Caco-2 (cell line): ENCODE measurements around the gene CALR. TPM values are rescaled to one million over a fixed set of nuclear protein-coding genes. Genes with fewer than 3 reads are reported as not detected.
"Not testable (repeated sequence)": the region's sequence is repeated elsewhere in the genome, so short reads cannot be mapped to it uniquely, and the experiment has no call there.

Experiments used
- BruUV-seq: library from RNA; stranded (reverse); fragments of 400-500 nt; replicated peaks from 2 replicates; lab custom pipeline; 2021; lab: Mats Ljungman, UMichigan
- CTCF ChIA-PET: fragments of 300-600 bp; sonication (Branson Sonifier 250); formaldehyde crosslinking; loops from one replicate; lab custom pipeline; 2022; ENCODE audit warnings: antibody characterized with exemption; lab: Charles Lee
- POLR2A ChIA-PET: fragments of 300-600 bp; sonication (Branson Sonifier 250); formaldehyde crosslinking; loops from one replicate; lab custom pipeline; 2022; ENCODE audit warnings: antibody characterized with exemption; lab: Charles Lee
- DNase-seq, 2 experiments: peaks; one replicate each; pipeline versions ENCODE4 v3.0.0 to v3.0.0-alpha.2; 2020 to 2022
- H3K27me3 ChIP-seq: replicated peaks from 2 replicates; pipeline ENCODE4 v1.6.0; 2011; ENCODE audit warnings: low read length; ENCODE audit not compliant: control insufficient read depth, insufficient read depth
- H3K36me3 ChIP-seq: 2 replicates; pipeline ENCODE4 v1.5.1; 2011; ENCODE audit warnings: low read length; ENCODE audit not compliant: control insufficient read depth, insufficient read depth
- H3K4me1 ChIP-seq: fragments of 250-450 bp; sonication (Bioruptor Pico); 2 replicates; pipeline ENCODE4 v1.5.1; 2020; ENCODE audit warnings: mild to moderate bottlenecking
- H3K4me3 ChIP-seq: 2 replicates; pipeline ENCODE4 v1.5.1; 2011; ENCODE audit warnings: low read depth, mild to moderate bottlenecking, control low read depth, low read length
- H3K9me3 ChIP-seq: fragments of 250-450 bp; sonication (Bioruptor Pico); 2 replicates; pipeline ENCODE4 v1.5.1; 2020; ENCODE audit warnings: mild to moderate bottlenecking, moderate library complexity
- H3K27ac Mint-ChIP-seq: one replicate; pipeline ENCODE4 v1.8.0; 2022; ENCODE audit warnings: mixed read lengths; ENCODE audit not compliant: unreplicated experiment
- H3K27me3 Mint-ChIP-seq: one replicate; pipeline ENCODE4 v1.8.0; 2022; ENCODE audit warnings: mixed read lengths; ENCODE audit not compliant: insufficient read depth, unreplicated experiment
- H3K36me3 Mint-ChIP-seq: one replicate; pipeline ENCODE4 v1.8.0; 2022; ENCODE audit warnings: mild to moderate bottlenecking, mixed read lengths; ENCODE audit not compliant: insufficient read depth, unreplicated experiment
- H3K4me1 Mint-ChIP-seq: one replicate; pipeline ENCODE4 v1.8.0; 2022; ENCODE audit warnings: low read depth, mixed read lengths; ENCODE audit not compliant: unreplicated experiment
- H3K4me3 Mint-ChIP-seq: one replicate; pipeline ENCODE4 v1.8.0; 2022; ENCODE audit warnings: mild to moderate bottlenecking, moderate library complexity, mixed read lengths; ENCODE audit not compliant: unreplicated experiment
- H3K9me3 Mint-ChIP-seq: one replicate; pipeline ENCODE4 v1.8.0; 2022; ENCODE audit warnings: mixed read lengths; ENCODE audit not compliant: unreplicated experiment
- intact Hi-C: fragments of 100-400 bp; cut with micrococcal nuclease; formaldehyde crosslinking; loops from one replicate; pipeline ENCODE4 v1.10.0; 2022; ENCODE audit not compliant: unreplicated experiment
- total RNA-seq: library from RNA; stranded (reverse); gene quantifications from 2 replicates; pipeline ENCODE4 v1.2.3, GENCODE V29; 2022
- TF ChIP-seq, protein P1 (sequence below), 2 experiments: fragments of 200-600 bp in 1 of 2; IDR thresholded peaks; 1 replicate in 1 of 2; 2 replicates in 1 of 2; pipeline versions ENCODE4 v1.5.1 to v1.8.0; 2011 to 2022; ENCODE audit warnings: antibody characterized with exemption in 1 of 2, control low read depth in 1 of 2, inconsistent platforms in 1 of 2, low read depth in 1 of 2, low read length in 1 of 2, mild to moderate bottlenecking in 1 of 2, moderate library complexity in 1 of 2; ENCODE audit not compliant: insufficient read depth in 1 of 2, severe bottlenecking in 1 of 2, unreplicated experiment in 1 of 2

CALR gene
- total RNA-seq, 1 experiment from 2014 or later = 707 TPM

DNA sequence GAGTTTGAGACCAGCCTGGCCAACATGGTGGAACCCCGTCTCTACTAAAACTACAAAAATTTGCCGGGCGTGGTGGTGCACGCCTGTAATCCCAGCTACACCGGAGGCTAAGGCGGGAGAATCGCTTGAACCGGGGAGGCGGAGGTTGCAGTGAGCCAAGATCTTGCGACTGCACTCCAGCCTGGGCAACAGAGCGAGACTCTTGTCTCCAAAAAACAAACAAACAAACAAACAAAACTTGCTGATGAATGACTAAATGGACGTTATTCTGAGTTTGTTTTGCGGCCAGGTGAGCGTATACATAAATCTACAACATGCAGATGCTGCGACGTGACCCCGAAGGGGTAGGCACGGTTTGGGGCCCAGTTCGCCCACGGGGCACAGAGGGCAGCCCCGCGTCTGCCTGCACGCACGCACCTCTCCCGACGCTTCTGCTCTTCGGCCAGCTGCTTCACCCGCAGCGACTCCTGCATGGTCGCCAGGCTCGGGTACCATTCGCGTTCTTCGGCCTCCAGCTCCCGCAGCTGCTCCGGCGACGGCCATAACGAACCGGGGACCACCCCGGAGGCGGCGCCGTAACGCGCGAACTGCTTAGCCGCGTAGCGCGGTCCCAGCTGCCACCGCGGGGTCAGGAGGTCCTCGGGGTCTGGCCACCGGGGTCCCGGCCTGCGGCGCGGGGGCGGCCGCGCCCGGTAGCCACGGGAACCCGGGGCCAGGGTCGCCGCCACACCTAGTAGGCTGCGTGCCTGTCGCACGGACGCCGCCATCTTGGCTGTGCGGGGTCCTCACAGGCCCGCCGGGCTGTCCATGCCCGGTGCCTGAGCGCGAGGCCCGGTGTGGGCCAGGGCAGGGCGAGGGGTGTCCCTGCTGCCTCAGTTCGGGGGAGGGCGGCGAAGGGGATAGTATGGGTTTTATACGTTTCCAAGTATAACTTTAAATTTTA lies 18.3 kb downstream of the CALR start, which contains the start of gene GADD45GIP1:
Gene GADD45GIP1, minus strand, starts transcription at position 778 of the 943 bp plus-strand sequence. Its CDS starts 11 bp downstream, at position 767.
- peaks cover 9% of the 10 kb centered on the region; the same call in 1 of the 2 replicates for H3K4me1 ChIP-seq
- intact Hi-C loops = no loop called here
- H3K9me3 ChIP-seq = no peaks in the 10 kb centered on the region
- H3K27me3 Mint-ChIP-seq = no peaks in the 10 kb centered on the region
- ChIA-PET CTCF (interaction anchor here (0.6 to 2.2 kb wide), 2 partner anchors 9 to 135 kb away, joined by 7 to 8 read pairs; no protein-coding TSS in a partner anchor), POLR2A (interaction anchor here (0.6 kb wide), 1 partner anchor 23 kb away, joined by 4 read pairs; the partner anchor contains the start of gene FARSA)
- TF ChIP-seq, protein P1, sequence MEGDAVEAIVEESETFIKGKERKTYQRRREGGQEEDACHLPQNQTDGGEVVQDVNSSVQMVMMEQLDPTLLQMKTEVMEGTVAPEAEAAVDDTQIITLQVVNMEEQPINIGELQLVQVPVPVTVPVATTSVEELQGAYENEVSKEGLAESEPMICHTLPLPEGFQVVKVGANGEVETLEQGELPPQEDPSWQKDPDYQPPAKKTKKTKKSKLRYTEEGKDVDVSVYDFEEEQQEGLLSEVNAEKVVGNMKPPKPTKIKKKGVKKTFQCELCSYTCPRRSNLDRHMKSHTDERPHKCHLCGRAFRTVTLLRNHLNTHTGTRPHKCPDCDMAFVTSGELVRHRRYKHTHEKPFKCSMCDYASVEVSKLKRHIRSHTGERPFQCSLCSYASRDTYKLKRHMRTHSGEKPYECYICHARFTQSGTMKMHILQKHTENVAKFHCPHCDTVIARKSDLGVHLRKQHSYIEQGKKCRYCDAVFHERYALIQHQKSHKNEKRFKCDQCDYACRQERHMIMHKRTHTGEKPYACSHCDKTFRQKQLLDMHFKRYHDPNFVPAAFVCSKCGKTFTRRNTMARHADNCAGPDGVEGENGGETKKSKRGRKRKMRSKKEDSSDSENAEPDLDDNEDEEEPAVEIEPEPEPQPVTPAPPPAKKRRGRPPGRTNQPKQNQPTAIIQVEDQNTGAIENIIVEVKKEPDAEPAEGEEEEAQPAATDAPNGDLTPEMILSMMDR (IDR thresholded peaks at IDR 0.05; ENCODE audit: insufficient read depth in 1 of 2, low read depth in 1 of 2, low read length in 1 of 2, severe bottlenecking in 1 of 2, unreplicated experiment in 1 of 2) = no peak
- H3K36me3 ChIP-seq = peaks cover 2% of the 10 kb centered on the region; the same call in 1 of the 2 replicates
- H3K9me3 Mint-ChIP-seq = peaks cover 10% of the 10 kb centered on the region
- peaks cover 55% of the 10 kb centered on the region for H3K36me3 Mint-ChIP-seq
- peak within 1 kb of the TSS; percentile 85 for H3K27ac Mint-ChIP-seq
- H3K4me3 Mint-ChIP-seq = peak within 1 kb of the TSS; percentile 74
- H3K27me3 ChIP-seq = no peaks in the 10 kb centered on the region
- DNase-seq = peak; percentile 86 to 92
- BruUV-seq = TSS peak; percentile 51
- H3K4me1 Mint-ChIP-seq = peaks cover 7% of the 10 kb centered on the region
- H3K4me3 ChIP-seq = peak within 1 kb of the TSS; percentile 99

DNA sequence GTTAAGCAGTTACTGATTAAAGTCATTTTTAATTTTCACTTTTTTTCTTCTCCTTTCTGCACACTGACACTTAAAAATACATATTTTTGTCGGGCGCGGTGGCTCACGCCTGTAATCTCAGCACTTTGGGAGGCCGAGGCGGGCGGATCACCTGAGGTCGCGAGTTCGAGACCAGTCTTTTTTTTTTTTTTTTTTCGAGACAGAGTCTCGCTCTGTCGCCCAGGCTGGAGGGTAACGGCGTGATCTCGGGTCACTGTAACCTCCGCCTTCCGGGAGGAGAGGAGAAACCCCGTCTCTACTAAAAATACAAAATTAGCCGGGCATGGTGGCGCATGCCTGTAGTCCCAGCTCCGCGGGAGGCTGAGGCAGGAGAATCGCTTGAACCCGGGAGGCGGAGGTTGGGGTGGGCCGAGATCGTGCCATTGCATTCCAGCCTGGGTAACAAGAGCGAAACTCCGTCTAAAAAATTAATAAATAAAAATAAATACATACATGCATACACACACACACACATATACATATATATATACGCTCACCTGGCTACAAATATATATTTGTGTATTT lies 19.1 kb downstream of the CALR start:
- Mint-ChIP-seq H3K27ac (peak overlapping the region; percentile 85), H3K36me3 (peaks cover 53% of the 10 kb centered on the region), H3K4me3 (peak overlapping the region; percentile 74)
- POLR2A ChIA-PET = interaction anchor here (0.7 kb wide), 1 partner anchor 61 kb away, joined by 6 read pairs; no protein-coding TSS in a partner anchor
- H3K4me3 ChIP-seq = peak overlapping the region; percentile 99
- CTCF ChIA-PET = interaction anchor here (2.2 kb wide), 1 partner anchor 8 kb away, joined by 8 read pairs; no protein-coding TSS in a partner anchor
- H3K4me1 ChIP-seq, H3K27me3 ChIP-seq, intact Hi-C loops, H3K36me3 ChIP-seq, H3K9me3 Mint-ChIP-seq, BruUV-seq, DNase-seq, H3K9me3 ChIP-seq, H3K27me3 Mint-ChIP-seq, H3K4me1 Mint-ChIP-seq: not testable (repeated sequence)

- TF ChIP-seq, protein P1 (IDR thresholded peaks at IDR 0.05; ENCODE audit: insufficient read depth in 1 of 2, low read depth in 1 of 2, low read length in 1 of 2, severe bottlenecking in 1 of 2, unreplicated experiment in 1 of 2) = no peak
- intact Hi-C loops = no loop called here
- H3K27me3 ChIP-seq = no peaks in the 10 kb centered on the region
- H3K9me3 Mint-ChIP-seq = peaks cover 10% of the 10 kb centered on the region
- no peak overlapping the region for H3K27ac Mint-ChIP-seq
- H3K4me1 ChIP-seq = peaks cover 9% of the 10 kb centered on the region; the same call in 1 of the 2 replicates
- peaks cover 33% of the 10 kb centered on the region for H3K36me3 Mint-ChIP-seq
- no peaks in the 10 kb centered on the region for H3K36me3 ChIP-seq
- no TSS peak for BruUV-seq
- no peak overlapping the region for H3K4me3 Mint-ChIP-seq
- no peak for DNase-seq
- H3K4me1 Mint-ChIP-seq = peaks cover 7% of the 10 kb centered on the region
- ChIA-PET POLR2A (no interaction called here), CTCF (no interaction called here)
- no peaks in the 10 kb centered on the region for H3K9me3 ChIP-seq
- H3K27me3 Mint-ChIP-seq = peaks cover 4% of the 10 kb centered on the region
- no peak overlapping the region for H3K4me3 ChIP-seq
Observed at GRCh38 chr19:12959481-12959880, 21.1 kb downstream of the CALR start.
